ENCODE data around the gene FRMD4A.
"Not testable (repeated sequence)": the region's sequence is repeated elsewhere in the genome, so short reads cannot be mapped to it uniquely, and the experiment has no call there.

Gene FRMD4A

GRCh38 chr10:14050598-14050997 is 280.1 kb downstream of the FRMD4A start:
- no peak for DNase-seq (ENCODE audit: low spot score)

DNA sequence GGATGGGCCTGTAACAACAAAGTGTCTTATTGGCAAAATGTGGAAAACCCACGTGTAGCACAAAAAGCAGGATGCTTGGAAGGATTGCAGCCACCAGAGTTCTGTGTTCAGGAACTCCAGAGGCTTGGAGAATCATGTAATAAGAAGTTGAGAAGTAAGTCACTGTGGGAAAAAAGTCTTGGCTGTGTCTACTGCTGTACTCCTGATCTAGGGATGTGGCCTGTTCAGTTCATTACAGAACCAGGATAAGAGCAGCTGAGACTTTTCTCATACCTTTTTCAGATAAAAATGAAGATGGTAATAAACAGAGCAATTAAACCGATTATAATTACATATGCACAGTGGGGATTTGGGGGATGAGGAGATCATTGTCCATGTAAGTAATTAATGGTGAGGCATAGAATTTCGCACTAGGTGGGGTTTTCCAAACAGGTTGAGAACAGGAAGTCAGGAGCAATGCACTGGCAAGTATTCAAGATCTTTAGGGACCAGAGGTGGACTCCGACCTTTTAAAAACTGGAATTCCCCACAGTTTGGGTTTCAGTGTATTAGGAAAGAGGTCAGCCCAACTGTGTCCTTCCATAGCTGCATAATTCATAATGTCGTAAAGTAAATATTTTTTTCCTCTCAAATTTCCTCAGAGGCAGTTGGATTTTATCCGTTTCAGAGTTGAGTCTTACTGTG is 281.7 kb downstream of the FRMD4A start:
- no peak for DNase-seq (ENCODE audit: low spot score)

GRCh38 chr10:14047431-14047830 is 283.3 kb downstream of the FRMD4A start:
- DNase-seq (ENCODE audit: low spot score) = no peak

DNA sequence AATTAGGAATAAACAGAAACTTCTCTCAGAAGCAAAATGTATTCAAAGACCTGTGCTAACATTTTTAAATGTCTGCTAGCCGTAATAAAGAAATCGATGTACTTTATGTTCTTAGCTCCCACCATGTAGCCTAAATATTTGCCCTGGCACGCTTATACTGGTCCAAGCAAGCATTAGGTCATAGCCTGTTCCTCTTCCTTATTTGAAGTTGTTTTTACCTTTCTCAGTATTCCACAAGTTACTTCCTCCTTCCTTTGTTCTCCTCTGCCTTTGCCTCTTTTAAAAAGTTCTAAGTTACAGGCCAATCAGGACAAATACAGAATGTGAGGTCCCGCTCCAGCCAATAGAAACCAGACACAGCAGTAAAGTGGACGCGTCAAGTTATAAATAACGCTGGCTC is 288.7 kb downstream of the FRMD4A start:
- not testable (repeated sequence) for DNase-seq (ENCODE audit: low spot score)

- DNase-seq (ENCODE audit: low spot score) = peak; percentile 2
Measured at GRCh38 chr10:14040787-14041631, 289.7 kb downstream of the FRMD4A start.

DNA sequence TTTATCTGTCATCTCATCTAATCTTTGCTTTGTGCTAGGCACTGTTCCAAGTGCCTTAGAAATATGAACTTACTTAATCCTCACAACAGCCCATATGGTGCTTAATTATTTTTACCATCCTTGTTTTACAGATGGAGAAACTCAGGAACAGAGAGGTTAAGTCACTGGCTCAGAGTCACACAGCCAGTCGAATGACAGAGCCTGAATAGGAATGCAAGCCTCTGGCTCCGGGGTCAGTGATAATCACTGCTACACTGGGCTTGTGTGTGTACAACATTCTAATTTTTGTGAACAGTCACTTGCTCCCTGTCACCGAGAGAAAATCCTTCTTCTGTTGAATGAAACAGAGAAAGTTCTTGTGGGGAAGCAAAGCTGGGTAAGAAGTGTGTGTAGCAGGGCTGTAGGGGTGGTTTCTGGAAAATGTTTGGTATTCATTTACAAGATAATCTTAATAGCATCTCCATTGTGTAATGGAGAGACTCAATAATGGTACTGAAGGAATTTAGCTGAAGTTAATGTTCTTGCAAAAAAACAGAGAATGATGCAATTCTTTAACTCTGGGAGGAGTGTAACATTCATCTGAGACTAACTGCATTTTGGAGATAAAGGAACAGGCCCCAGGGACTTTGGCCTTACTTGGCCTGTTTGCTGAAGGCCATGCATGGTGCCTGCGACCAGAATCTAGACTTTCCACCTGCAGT is 290.6 kb downstream of the FRMD4A start:
- DNase-seq (ENCODE audit: low spot score) = no peak

GRCh38 chr10:14036233-14036632 is 294.5 kb downstream of the FRMD4A start:
- no peak for DNase-seq (ENCODE audit: low spot score)

- no peak for DNase-seq (ENCODE audit: low spot score)
Measured at GRCh38 chr10:14035506-14035905, 295.2 kb downstream of the FRMD4A start.

- peak; percentile 34 for DNase-seq (ENCODE audit: low spot score)
Measured at GRCh38 chr10:14032406-14032998, 298.2 kb downstream of the FRMD4A start.

GRCh38 chr10:14026325-14026724 is 304.4 kb downstream of the FRMD4A start:
- DNase-seq (ENCODE audit: low spot score) = no peak

GRCh38 chr10:14025283-14026189 is 305.2 kb downstream of the FRMD4A start:
- DNase-seq (ENCODE audit: low spot score) = no peak

- no peak for DNase-seq (ENCODE audit: low spot score)
Measured at GRCh38 chr10:14024329-14025202, 306.2 kb downstream of the FRMD4A start.

GRCh38 chr10:14023673-14024328 is 306.9 kb downstream of the FRMD4A start:
- DNase-seq (ENCODE audit: low spot score) = no peak

DNA sequence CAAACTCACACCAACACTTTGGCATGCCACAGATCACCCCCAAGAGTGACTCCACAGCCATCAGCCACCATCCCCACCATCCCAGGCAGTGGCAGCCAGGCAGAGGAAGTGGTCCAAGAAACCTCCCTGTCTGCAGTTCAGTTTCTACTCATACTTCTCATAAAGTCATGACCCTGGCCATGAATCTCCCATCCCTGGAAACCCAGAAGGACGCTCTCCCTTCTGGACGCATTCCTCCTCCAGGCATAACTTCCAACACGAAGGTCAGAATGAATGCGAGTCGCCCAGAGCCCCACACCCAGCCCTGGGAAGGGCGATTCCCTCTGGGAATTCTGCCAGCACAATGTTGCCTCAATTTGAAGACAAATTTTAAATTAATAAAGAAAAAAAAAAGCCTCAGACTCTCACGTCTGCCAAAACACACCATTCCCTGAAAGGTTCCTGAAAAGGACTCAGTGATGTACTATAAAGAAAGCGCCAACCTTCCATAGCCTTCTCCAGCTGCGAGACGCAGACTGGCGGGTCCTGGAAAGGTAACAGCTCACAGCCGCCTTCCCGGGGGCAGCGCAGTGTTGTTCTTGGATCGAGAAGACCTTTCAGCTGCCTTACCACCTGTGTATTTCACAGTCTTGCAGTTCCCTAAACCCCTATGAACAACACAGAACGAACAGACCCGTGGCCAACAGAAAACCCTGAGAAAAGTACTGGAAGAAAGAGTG is 307.6 kb downstream of the FRMD4A start:
- DNase-seq (ENCODE audit: low spot score) = no peak

DNA sequence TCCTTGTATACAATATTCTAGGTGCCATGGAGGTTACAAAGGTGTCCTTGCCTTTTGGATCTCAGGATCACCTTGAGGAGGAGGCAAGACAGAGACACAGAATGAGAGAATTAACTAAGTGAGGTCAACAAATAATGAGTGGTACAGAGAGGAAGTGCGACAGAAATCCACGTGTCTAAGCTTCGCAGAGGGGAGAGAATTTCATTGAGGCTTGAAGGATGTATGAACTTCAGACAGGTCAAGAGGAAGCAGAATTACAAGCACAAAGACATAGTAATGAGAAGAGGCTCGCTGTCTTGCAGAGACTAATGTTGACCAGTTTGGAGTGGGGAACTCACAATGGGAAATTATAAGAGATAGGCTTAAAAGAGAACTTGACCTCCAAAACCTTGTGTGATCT is 308.7 kb downstream of the FRMD4A start:
- no peak for DNase-seq (ENCODE audit: low spot score)

- DNase-seq (ENCODE audit: low spot score) = no peak
Measured at GRCh38 chr10:14020037-14020664, 310.6 kb downstream of the FRMD4A start.

- DNase-seq (ENCODE audit: low spot score) = no peak
Measured at GRCh38 chr10:14017467-14017866, 313.3 kb downstream of the FRMD4A start.

DNA sequence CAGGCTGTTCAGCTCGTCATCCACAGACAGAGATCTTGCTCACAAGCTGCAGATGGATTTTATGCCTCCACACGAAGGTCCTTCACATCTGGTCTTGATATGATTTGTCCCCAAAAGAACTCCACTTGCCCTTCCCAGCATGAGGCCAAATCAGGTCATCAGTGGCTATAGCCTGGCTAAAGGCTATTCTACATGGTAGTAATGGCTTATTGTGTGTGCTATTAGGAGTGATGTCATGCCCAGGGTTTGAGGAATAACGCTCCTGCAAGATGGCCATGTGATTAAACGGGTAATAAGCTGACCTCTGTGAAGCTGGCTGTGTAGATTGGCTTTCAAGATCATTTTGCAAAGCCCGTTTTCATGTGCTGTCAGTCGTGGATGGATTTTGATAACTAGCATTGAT is 313.8 kb downstream of the FRMD4A start:
- DNase-seq (ENCODE audit: low spot score) = no peak
